Activated naive CD8-positive, alpha-beta T cell treated with anti-CD3 and anti-CD28 coated beads, Interleukin-2, amount 10 ng/mL, durations not matched to agents 7 days and 5 days (primary cell): Measurements from ENCODE around the gene NBEA. TPM values are rescaled to one million over a fixed set of nuclear protein-coding genes. Genes with fewer than 3 reads are reported as not detected.

Source experiments
- ATAC-seq: fragments of 150-1000 bp; cut with Tn5 transposase; one replicate; pipeline ENCODE4 v1.10.0; 2021; ENCODE audit warnings: low read depth, moderate library complexity
- POLR2A ChIA-PET: fragments of 350-600 bp; sonication (Branson Sonifier 250); formaldehyde crosslinking; loops from one replicate; lab custom pipeline; 2021; ENCODE audit warnings: antibody characterized with exemption; lab: Charles Lee
- DNase-seq: peaks from one replicate; pipeline ENCODE4 v3.0.0; 2021
- H3K27ac Mint-ChIP-seq: one replicate; pipeline ENCODE4 v1.8.0; 2022; ENCODE audit warnings: mild to moderate bottlenecking, mixed read lengths
- H3K27me3 Mint-ChIP-seq: one replicate; pipeline ENCODE4 v1.8.0; 2022; ENCODE audit warnings: mild to moderate bottlenecking, moderate library complexity, mixed read lengths
- H3K36me3 Mint-ChIP-seq: one replicate; pipeline ENCODE4 v1.8.0; 2021; ENCODE audit warnings: mild to moderate bottlenecking, mixed read lengths
- H3K4me1 Mint-ChIP-seq: one replicate; pipeline ENCODE4 v1.8.0; 2021; ENCODE audit warnings: mixed read lengths
- H3K4me3 Mint-ChIP-seq: one replicate; pipeline ENCODE4 v1.8.0; 2022; ENCODE audit warnings: mild to moderate bottlenecking, moderate library complexity, mixed read lengths
- H3K9me3 Mint-ChIP-seq: one replicate; pipeline ENCODE4 v1.8.0; 2021; ENCODE audit warnings: mixed read lengths
- total RNA-seq, 2 experiments: library from RNA; stranded (reverse); gene quantifications; one replicate each; pipeline ENCODE4 v1.2.3, GENCODE V29; 2021

Gene NBEA
- total RNA-seq, 2 experiments from 2014 or later = 0.60 to 1.1 TPM

GRCh38 chr13:35531526-35531925 lies 589.5 kb downstream of the NBEA start:
- Mint-ChIP-seq H3K4me3 (no peak overlapping the region), H3K27me3 (no peaks in the 10 kb centered on the region), H3K9me3 (no peaks in the 10 kb centered on the region), H3K36me3 (peaks cover 1% of the 10 kb centered on the region), H3K27ac (no peak overlapping the region), H3K4me1 (no peaks in the 10 kb centered on the region)
- no peak for ATAC-seq
- POLR2A ChIA-PET = no interaction called here
- DNase-seq = no peak

GRCh38 chr13:35534343-35534742 lies 592.3 kb downstream of the NBEA start:
- POLR2A ChIA-PET = no interaction called here
- DNase-seq = no peak
- no peak overlapping the region for H3K27ac Mint-ChIP-seq
- no peaks in the 10 kb centered on the region for H3K9me3 Mint-ChIP-seq
- H3K27me3 Mint-ChIP-seq = no peaks in the 10 kb centered on the region
- no peak for ATAC-seq
- no peaks in the 10 kb centered on the region for H3K4me1 Mint-ChIP-seq
- no peaks in the 10 kb centered on the region for H3K36me3 Mint-ChIP-seq
- H3K4me3 Mint-ChIP-seq = no peak overlapping the region

DNA sequence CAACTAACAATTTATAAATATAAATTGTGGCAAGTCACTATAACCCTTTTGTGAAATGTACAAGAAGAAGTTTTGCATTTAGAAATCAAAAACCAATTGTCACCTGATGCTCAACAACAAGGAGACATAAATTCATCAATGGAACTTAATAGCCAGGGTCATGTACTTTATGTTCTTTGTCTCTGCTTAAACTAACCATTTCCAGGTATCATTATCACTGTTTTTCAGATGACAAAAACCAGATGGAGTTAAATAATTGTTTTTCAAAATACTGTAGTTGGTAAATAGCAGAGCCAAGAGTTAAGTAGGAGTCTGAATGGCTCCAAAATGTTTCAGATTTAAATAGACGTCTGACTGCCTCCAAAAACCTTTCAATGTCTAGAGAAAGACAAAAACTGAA lies 606.7 kb downstream of the NBEA start:
- Mint-ChIP-seq H3K4me3 (no peak overlapping the region), H3K36me3 (no peaks in the 10 kb centered on the region), H3K27ac (no peak overlapping the region), H3K9me3 (peaks cover 2% of the 10 kb centered on the region), H3K4me1 (no peaks in the 10 kb centered on the region), H3K27me3 (no peaks in the 10 kb centered on the region)
- POLR2A ChIA-PET = no interaction called here
- DNase-seq = no peak
- ATAC-seq = no peak

- H3K36me3 Mint-ChIP-seq = no peaks in the 10 kb centered on the region
- ATAC-seq = no peak
- POLR2A ChIA-PET = no interaction called here
- H3K27ac Mint-ChIP-seq = no peak overlapping the region
- H3K4me3 Mint-ChIP-seq = no peak overlapping the region
- no peak for DNase-seq
- no peaks in the 10 kb centered on the region for H3K27me3 Mint-ChIP-seq
- no peaks in the 10 kb centered on the region for H3K4me1 Mint-ChIP-seq
- peaks cover 2% of the 10 kb centered on the region for H3K9me3 Mint-ChIP-seq
These were observed 607.4 kb downstream of the NBEA start for GRCh38 chr13:35549481-35549880.

- H3K27ac Mint-ChIP-seq = no peak overlapping the region
- no peaks in the 10 kb centered on the region for H3K4me1 Mint-ChIP-seq
- POLR2A ChIA-PET = no interaction called here
- no peak for ATAC-seq
- DNase-seq = no peak
- no peak overlapping the region for H3K4me3 Mint-ChIP-seq
- no peaks in the 10 kb centered on the region for H3K9me3 Mint-ChIP-seq
- no peaks in the 10 kb centered on the region for H3K27me3 Mint-ChIP-seq
- no peaks in the 10 kb centered on the region for H3K36me3 Mint-ChIP-seq
These were observed 610.2 kb downstream of the NBEA start for GRCh38 chr13:35552172-35552844.

- H3K4me1 Mint-ChIP-seq = no peaks in the 10 kb centered on the region
- POLR2A ChIA-PET = no interaction called here
- ATAC-seq = no peak
These were observed 613.0 kb downstream of the NBEA start for GRCh38 chr13:35554972-35555623.

DNA sequence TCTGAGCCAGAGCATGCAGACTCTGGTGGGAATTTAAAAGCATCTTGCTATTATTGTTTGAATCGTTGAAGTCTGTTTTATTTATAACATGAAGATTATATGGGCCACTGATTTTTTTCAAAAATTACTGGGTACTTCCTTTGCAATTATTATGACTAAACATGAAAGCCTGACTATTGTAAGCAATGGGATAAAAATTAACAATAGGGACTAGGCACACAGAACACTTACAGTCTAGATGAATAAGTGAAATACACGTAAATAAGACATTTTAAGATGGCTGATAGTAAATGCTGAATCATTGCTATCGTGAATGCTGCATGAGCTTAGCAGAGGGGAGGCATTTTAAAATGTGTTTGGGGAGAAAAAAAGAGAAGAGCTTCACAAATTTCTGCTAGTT lies 615.4 kb downstream of the NBEA start:
- H3K4me1 Mint-ChIP-seq = no peaks in the 10 kb centered on the region
- ATAC-seq (no peak), DNase-seq (no peak)
- POLR2A ChIA-PET = no interaction called here
- no peaks in the 10 kb centered on the region for H3K36me3 Mint-ChIP-seq
- H3K27me3 Mint-ChIP-seq = no peaks in the 10 kb centered on the region
- H3K4me3 Mint-ChIP-seq = no peak overlapping the region
- H3K27ac Mint-ChIP-seq = no peak overlapping the region
- H3K9me3 Mint-ChIP-seq = no peaks in the 10 kb centered on the region

More at GRCh38 chr13:35554972-35555623, 613.0 kb downstream of the NBEA start:
- Mint-ChIP-seq H3K27ac (no peak overlapping the region), H3K9me3 (no peaks in the 10 kb centered on the region), H3K4me3 (no peak overlapping the region), H3K36me3 (no peaks in the 10 kb centered on the region), H3K27me3 (no peaks in the 10 kb centered on the region)
- DNase-seq = no peak

- no peak for DNase-seq
- no peaks in the 10 kb centered on the region for H3K27me3 Mint-ChIP-seq
- no peak overlapping the region for H3K27ac Mint-ChIP-seq
- H3K36me3 Mint-ChIP-seq = no peaks in the 10 kb centered on the region
- no peak for ATAC-seq
- no peak overlapping the region for H3K4me3 Mint-ChIP-seq
- H3K4me1 Mint-ChIP-seq = no peaks in the 10 kb centered on the region
- no peaks in the 10 kb centered on the region for H3K9me3 Mint-ChIP-seq
- POLR2A ChIA-PET = no interaction called here
These were observed 619.5 kb downstream of the NBEA start for GRCh38 chr13:35561540-35561939.

DNA sequence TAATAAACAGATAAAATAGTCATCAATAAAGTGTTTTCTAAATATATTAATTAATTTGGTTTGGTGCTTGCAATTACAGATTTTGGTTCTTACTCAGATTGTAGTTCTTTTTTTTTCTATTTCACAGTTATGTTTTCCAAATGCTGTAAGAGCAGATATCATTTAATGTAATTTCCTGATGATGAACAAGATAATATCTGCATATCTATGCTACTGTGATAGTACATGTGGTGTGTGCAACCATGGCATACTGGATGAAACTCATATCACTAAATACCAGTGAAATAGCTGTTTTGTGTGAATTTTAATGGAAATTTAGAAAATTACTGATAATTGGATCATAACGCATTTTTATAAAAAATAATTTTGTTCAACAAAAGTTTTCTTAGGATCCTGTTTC lies 623.2 kb downstream of the NBEA start:
- no peak for DNase-seq
- Mint-ChIP-seq H3K36me3 (no peaks in the 10 kb centered on the region), H3K4me3 (no peak overlapping the region), H3K27me3 (no peaks in the 10 kb centered on the region), H3K27ac (no peak overlapping the region), H3K4me1 (no peaks in the 10 kb centered on the region), H3K9me3 (no peaks in the 10 kb centered on the region)
- POLR2A ChIA-PET = no interaction called here
- ATAC-seq = no peak

- Mint-ChIP-seq H3K27me3 (no peaks in the 10 kb centered on the region), H3K4me3 (no peak overlapping the region), H3K9me3 (no peaks in the 10 kb centered on the region), H3K27ac (no peak overlapping the region), H3K4me1 (no peaks in the 10 kb centered on the region), H3K36me3 (no peaks in the 10 kb centered on the region)
- DNase-seq = no peak
- POLR2A ChIA-PET = no interaction called here
- ATAC-seq = no peak
These were observed 624.3 kb downstream of the NBEA start for GRCh38 chr13:35566340-35566739.

GRCh38 chr13:35567406-35567980 lies 625.4 kb downstream of the NBEA start:
- Mint-ChIP-seq H3K9me3 (no peaks in the 10 kb centered on the region), H3K4me1 (no peaks in the 10 kb centered on the region), H3K36me3 (no peaks in the 10 kb centered on the region), H3K27ac (no peak overlapping the region), H3K4me3 (no peak overlapping the region), H3K27me3 (no peaks in the 10 kb centered on the region)
- DNase-seq = no peak
- POLR2A ChIA-PET = no interaction called here
- ATAC-seq = no peak

DNA sequence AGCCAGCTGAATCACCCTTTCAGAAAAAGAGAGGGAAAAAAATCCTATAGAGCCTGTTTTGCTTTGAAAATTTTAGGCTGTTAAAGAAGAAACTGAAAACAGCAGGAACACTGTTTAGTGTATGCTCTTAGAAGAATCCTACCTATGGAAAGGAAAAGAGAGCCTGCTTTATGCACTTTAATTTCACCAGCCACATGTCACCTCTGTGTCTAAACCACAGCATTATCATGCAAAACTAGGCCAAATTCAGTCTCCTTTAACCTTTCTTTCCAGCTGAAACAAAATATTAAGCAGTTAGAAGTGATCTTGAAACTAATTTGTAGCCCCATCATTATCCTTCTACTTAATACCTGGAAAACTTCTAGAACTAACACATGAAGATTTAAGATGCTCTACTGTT lies 631.6 kb downstream of the NBEA start:
- POLR2A ChIA-PET = no interaction called here
- Mint-ChIP-seq H3K36me3 (no peaks in the 10 kb centered on the region), H3K9me3 (no peaks in the 10 kb centered on the region), H3K27ac (no peak overlapping the region), H3K4me3 (no peak overlapping the region), H3K4me1 (no peaks in the 10 kb centered on the region), H3K27me3 (no peaks in the 10 kb centered on the region)
- ATAC-seq (no peak), DNase-seq (no peak)

- no peak overlapping the region for H3K27ac Mint-ChIP-seq
- no peak overlapping the region for H3K4me3 Mint-ChIP-seq
- H3K36me3 Mint-ChIP-seq = no peaks in the 10 kb centered on the region
- POLR2A ChIA-PET = no interaction called here
- no peak for DNase-seq
- no peaks in the 10 kb centered on the region for H3K4me1 Mint-ChIP-seq
- no peak for ATAC-seq
- no peaks in the 10 kb centered on the region for H3K27me3 Mint-ChIP-seq
- no peaks in the 10 kb centered on the region for H3K9me3 Mint-ChIP-seq
These were observed 650.4 kb downstream of the NBEA start for GRCh38 chr13:35592457-35592856.

GRCh38 chr13:35593651-35594050 lies 651.6 kb downstream of the NBEA start:
- no peak for DNase-seq
- H3K9me3 Mint-ChIP-seq = no peaks in the 10 kb centered on the region
- no peaks in the 10 kb centered on the region for H3K27me3 Mint-ChIP-seq
- H3K36me3 Mint-ChIP-seq = no peaks in the 10 kb centered on the region
- POLR2A ChIA-PET = interaction anchor here (0.7 kb wide), 1 partner anchor 1370 kb away, joined by 3 read pairs; no protein-coding TSS in a partner anchor
- no peak overlapping the region for H3K4me3 Mint-ChIP-seq
- H3K4me1 Mint-ChIP-seq = no peaks in the 10 kb centered on the region
- no peak for ATAC-seq
- H3K27ac Mint-ChIP-seq = no peak overlapping the region
